NCI-H2107 (cell line): ENCODE data around the gene GTPBP6.
"Not testable (repeated sequence)": the region's sequence is repeated elsewhere in the genome, so short reads cannot be mapped to it uniquely, and the experiment has no call there.

Experiments
- DNase-seq: peaks from one replicate; lab custom pipeline; 2025; lab: John Stamatoyannopoulos, UW

The GTPBP6 gene

GRCh38 chrX:335758-336155 is 17.2 kb upstream of the GTPBP6 start:
- no peak for DNase-seq

GRCh38 chrX:334971-335757 is 16.6 kb upstream of the GTPBP6 start:
- no peak for DNase-seq

- no peak for DNase-seq
Observed at GRCh38 chrX:334331-334891, 15.8 kb upstream of the GTPBP6 start.

- no peak for DNase-seq
Observed at GRCh38 chrX:333611-334311, 15.2 kb upstream of the GTPBP6 start.

GRCh38 chrX:332916-333610 is 14.5 kb upstream of the GTPBP6 start:
- DNase-seq, result no peak

- DNase-seq, result no peak
Observed at GRCh38 chrX:332496-332860, 13.9 kb upstream of the GTPBP6 start.

GRCh38 chrX:331825-332495 is 13.4 kb upstream of the GTPBP6 start:
- no peak for DNase-seq

- DNase-seq, result no peak
Observed at GRCh38 chrX:331151-331824, 12.7 kb upstream of the GTPBP6 start.

GRCh38 chrX:330726-331150 is 12.1 kb upstream of the GTPBP6 start:
- DNase-seq, result no peak

- DNase-seq, result not testable (repeated sequence)
Observed at GRCh38 chrX:330141-330725, 11.6 kb upstream of the GTPBP6 start.

- DNase-seq, result no peak
Observed at GRCh38 chrX:329291-329910, 10.8 kb upstream of the GTPBP6 start.

GRCh38 chrX:327660-328126 is 9.1 kb upstream of the GTPBP6 start:
- no peak for DNase-seq

- DNase-seq, result not testable (repeated sequence)
Observed at GRCh38 chrX:324664-325063, 6.1 kb upstream of the GTPBP6 start.

- DNase-seq, result no peak
Observed at GRCh38 chrX:323721-324628, 5.4 kb upstream of the GTPBP6 start.

- DNase-seq, result no peak
Observed at GRCh38 chrX:320126-320783, 1.7 kb upstream of the GTPBP6 start.

- DNase-seq, result no peak
Observed at GRCh38 chrX:319579-320125, 1.1 kb upstream of the GTPBP6 start.

GRCh38 chrX:318068-318738 is 393 bp downstream of the GTPBP6 start:
- no peak for DNase-seq
